Smooth muscle cell of the brain vasculature (primary cell): Measurements from ENCODE around the gene NCAM2.

ENCODE experiments used
- DNase-seq: peaks from one replicate; pipeline ENCODE4 v3.0.0-alpha.2; 2012; ENCODE audit warnings: low read depth, low spot score

Gene NCAM2

DNA sequence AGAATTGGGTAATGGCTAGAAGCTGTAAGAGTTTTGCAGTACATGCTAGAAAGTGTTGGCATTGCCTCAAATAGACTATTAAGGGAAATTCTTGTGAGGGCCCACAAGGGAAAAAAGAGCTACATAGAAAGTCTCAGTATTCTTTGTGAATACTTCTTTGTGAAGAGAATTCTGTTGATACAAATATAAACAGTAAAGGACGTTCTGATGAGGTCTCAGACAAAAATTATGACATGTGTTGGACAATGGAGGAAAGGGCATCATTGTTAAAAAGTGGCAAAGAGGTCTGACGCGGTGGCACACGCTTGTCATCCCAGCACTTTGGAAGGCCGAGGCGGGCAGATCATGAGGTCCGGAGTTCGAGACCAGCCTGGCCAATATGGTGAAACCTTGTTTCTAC lies 458.9 kb downstream of the NCAM2 start:
- DNase-seq, result no peak

GRCh38 chr21:21458124-21458631 lies 460.0 kb downstream of the NCAM2 start:
- DNase-seq, result no peak

DNA sequence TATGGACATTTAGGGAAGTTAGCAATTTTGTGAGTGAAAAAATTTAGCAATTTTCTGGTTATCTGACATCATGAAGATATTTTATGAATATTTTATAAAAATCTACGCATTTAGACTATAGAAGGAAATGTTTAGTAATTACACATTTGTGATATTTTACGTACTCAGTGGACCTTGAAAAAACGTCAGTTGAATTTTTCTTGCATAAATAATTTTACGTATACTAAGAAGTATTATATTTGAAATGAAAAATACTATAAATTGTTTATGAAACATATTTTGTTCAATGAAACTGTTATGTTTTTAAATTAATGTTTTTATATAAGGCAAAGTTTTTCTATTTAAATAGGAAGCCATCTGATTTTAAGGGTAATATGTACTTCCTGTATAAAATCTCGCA lies 462.8 kb downstream of the NCAM2 start:
- DNase-seq, result no peak

- no peak for DNase-seq
Observed at GRCh38 chr21:21463456-21463855, 465.2 kb downstream of the NCAM2 start.

- no peak for DNase-seq
Observed at GRCh38 chr21:21464684-21465083, 466.5 kb downstream of the NCAM2 start.

- DNase-seq, result no peak
Observed at GRCh38 chr21:21466752-21467151, 468.5 kb downstream of the NCAM2 start.

GRCh38 chr21:21468003-21468402 lies 469.8 kb downstream of the NCAM2 start:
- DNase-seq, result no peak

DNA sequence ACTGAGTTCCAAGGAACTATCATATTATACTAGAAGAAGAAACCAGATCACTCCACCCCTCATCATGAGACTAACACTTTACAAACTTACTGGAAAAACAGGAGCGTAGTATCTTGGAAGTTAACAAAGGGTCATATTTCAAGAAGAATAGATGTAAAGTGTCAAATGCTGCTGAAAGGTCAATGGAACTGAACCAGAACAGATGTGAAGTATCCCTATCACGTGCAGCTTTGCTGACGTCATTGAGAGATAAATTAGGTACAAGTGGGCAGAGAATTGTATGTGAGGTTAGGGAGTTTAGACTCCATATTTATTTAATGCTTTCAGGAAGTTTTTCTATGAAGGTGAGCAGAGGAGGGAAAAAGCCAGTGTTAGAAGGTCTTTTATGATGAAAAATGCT lies 483.0 kb downstream of the NCAM2 start:
- no peak for DNase-seq

- no peak for DNase-seq
Observed at GRCh38 chr21:21508859-21509258, 510.6 kb downstream of the NCAM2 start.

DNA sequence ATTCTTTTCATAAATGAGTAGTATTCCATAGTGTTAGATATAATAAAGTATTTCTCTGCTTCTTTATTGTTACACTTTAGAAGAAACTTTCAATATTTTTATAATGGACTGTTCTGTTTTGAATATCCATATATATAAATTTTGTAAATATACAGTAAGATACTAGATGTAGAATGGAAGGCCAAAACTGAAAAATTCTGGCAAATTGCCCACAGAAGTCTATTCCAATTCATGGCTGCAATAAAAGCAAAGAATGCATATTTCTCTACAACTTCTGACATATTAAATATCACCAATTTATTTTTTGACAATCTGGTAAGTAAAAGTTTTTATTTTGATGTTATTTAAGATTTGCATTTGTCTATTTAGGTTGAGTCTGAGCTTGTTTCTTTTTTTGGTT lies 532.5 kb downstream of the NCAM2 start:
- no peak for DNase-seq

- DNase-seq, result no peak
Observed at GRCh38 chr21:21547368-21547953, 549.3 kb downstream of the NCAM2 start.

DNA sequence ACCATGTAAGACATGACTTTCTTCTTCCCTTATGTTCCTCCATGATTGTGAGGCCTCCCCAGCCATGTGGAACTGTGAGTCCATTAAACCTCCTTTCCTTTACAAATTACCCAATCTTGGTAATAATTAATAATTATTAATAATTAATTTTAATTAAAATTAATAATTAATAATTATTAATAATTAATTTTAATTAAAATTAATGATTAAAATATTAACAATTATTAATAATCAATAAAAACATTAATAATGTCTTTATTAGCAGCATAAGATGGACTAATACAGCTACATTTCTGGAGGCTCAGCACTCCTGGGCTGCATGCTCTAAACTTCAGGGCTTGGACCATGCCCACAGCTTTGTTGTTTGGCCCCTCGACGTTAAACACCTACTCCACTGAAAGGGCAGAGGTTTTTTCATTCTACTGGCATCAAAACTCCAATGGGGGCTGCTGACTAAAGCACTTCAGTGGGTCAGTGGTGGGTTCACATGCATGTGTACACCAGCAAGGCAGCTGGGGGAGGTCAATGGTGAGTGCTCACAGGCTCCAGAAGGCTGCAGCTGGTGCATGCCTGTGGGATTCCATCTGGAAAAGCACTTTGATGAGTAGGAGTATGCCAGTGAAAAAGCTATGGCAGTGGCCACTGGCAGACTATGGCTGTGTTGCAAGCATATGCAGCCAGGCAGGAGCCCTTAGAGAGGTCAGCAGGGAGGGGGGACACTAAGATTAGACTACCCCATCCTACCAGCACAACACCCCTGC lies 561.3 kb downstream of the NCAM2 start:
- DNase-seq, result no peak
